DLD1 (cell line): ENCODE results near the gene TTC27.
"Not testable (repeated sequence)": the region's sequence is repeated elsewhere in the genome, so short reads cannot be mapped to it uniquely, and the experiment has no call there.

Experiments used
- in situ Hi-C: cut with HindIII; loops from 2 replicates; pipeline ENCODE4 v1.10.0; 2017; ENCODE audit warnings: low sequenced_read_pairs

The TTC27 gene

GRCh38 chr2:32844253-32844652 is 216.4 kb downstream of the TTC27 start:
- in situ Hi-C loops: no loop called here

DNA sequence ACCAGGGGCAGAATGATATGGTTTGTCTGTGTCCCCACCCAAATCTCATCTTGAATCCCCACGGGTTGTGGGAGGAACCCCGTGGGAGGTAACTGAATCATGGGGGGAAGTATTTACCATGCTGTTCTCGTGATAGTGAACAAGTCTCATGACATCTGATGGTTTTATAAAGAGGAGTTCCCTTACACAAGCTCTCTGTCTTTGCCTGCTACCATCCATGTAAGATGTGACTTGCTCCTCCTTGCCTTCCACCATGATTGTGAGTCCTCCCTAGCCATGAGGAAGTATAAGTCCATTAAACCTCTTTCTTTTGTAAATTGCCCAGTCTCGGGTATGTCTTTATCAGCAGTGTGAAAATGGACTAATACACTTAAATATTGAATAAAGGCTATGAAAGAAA is 218.4 kb downstream of the TTC27 start:
- in situ Hi-C loops: not testable (repeated sequence)

- in situ Hi-C loops: no loop called here
These were observed 219.9 kb downstream of the TTC27 start for GRCh38 chr2:32847734-32848133.

DNA sequence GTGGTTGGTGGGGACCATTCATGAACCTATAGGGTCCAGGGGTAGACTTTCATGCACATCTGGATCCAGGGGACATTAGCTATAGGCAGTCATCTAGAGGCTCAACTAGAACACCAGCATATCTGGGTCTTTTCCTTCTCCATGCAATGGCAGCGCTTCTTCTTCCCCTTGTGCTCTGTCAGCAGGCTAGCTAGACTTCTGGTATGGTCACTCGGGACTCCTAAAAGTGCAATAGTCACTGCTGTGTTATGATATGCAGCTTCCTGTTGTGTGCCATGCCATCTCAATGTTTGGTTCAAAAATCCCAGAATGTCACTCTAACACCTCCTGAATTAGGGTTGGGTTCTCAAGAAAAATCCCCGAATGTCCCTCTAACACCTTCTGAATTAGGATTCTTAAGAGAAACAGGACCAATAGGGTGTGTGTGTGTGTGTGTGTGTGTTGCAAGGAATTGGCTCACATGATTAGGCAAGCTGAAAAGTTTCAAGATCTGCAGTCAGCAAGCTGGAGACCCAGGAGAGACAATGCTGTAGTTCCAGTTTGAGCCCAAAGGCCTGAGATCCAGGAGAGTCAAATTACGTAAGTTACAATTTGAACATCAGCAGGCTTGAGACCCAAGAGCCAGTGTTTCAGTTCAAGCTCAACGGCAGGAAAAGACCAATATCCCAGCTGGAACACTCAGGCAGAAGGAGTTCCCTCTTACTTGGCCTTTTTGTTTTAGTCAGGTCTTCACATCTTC is 221.8 kb downstream of the TTC27 start:
- in situ Hi-C loops: no loop called here

- in situ Hi-C loops: no loop called here
These were observed 224.1 kb downstream of the TTC27 start for GRCh38 chr2:32851777-32852439.

GRCh38 chr2:32852856-32853255 is 225.0 kb downstream of the TTC27 start:
- in situ Hi-C loops: no loop called here

- in situ Hi-C loops: no loop called here
These were observed 229.0 kb downstream of the TTC27 start for GRCh38 chr2:32856891-32857290.

- in situ Hi-C loops: no loop called here
These were observed 230.9 kb downstream of the TTC27 start for GRCh38 chr2:32858713-32859112.

- in situ Hi-C loops: no loop called here
These were observed 232.5 kb downstream of the TTC27 start for GRCh38 chr2:32860385-32860784.

DNA sequence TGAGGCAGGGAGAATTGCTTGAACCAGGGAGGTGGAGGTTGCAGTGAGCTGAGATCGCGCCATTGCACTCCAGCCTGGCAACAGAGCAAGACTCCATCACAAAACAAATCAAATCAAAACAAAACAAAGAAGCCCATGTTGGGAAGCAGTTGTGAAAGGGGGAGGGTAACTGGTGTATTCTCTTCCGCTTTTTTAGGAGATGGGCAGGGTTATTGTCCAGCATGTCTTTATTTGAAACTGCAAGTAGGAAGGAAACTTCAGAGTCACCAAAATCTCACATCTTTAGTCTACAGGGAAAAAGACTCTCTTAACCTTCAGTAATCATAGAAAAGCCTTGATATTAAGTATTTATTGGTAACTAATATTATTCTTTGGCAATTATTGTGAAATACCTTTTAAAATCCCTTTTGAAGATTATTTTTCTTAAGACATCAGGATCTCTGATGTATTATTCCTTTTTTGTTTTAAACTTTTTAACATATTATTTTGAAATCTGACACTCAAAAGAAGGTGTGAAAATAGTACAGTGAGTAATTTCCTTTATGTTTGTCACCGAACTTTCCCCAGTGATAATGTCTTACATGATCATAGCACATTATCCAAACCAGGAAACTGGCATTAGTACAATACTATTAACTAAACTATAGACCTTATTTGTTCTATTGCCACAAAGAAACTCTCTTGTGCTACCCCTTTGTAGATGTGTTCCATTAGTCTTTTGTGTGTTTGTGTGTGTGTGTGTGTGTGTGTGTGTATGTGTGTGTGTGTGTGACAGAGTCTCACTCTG is 234.6 kb downstream of the TTC27 start:
- in situ Hi-C loops: no loop called here

- in situ Hi-C loops: no loop called here
These were observed 235.5 kb downstream of the TTC27 start for GRCh38 chr2:32863326-32863725.

- in situ Hi-C loops: no loop called here
These were observed 236.0 kb downstream of the TTC27 start for GRCh38 chr2:32863803-32864202.

DNA sequence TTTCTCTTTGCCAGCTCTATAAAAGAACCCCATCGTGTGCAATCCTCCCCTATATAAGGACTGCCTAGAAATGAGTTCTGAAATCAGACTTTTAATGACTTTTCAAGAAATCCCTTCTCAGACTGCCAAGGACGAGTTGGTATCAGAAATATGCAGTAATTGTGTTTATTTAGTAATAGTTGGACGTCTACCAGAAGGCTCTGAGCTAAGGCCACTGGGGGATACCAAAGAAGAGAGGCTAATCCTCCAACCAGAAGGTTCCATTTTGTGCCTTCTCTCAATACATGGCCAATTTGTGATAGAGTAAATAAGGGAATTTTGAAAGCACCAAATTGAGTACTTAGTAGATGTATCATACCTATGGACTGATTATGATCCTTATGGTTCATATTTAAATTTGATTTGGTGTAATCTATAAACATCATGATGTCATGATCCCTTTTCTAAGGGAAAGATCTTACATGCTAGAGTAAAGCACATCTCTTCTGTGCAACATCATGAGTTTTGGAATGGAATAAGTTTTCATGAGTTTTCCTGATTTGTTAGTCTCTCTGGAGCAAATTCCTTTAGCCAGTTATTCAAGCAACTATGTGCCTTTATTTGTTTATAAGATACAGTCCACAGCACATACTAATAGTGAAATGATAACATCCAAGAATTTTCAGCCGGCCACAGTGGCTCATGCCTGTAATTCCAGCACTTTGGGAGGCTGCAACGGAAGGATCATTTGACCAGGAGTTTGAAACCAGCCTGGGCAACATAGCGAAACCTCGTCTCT is 236.7 kb downstream of the TTC27 start:
- in situ Hi-C loops: no loop called here

DNA sequence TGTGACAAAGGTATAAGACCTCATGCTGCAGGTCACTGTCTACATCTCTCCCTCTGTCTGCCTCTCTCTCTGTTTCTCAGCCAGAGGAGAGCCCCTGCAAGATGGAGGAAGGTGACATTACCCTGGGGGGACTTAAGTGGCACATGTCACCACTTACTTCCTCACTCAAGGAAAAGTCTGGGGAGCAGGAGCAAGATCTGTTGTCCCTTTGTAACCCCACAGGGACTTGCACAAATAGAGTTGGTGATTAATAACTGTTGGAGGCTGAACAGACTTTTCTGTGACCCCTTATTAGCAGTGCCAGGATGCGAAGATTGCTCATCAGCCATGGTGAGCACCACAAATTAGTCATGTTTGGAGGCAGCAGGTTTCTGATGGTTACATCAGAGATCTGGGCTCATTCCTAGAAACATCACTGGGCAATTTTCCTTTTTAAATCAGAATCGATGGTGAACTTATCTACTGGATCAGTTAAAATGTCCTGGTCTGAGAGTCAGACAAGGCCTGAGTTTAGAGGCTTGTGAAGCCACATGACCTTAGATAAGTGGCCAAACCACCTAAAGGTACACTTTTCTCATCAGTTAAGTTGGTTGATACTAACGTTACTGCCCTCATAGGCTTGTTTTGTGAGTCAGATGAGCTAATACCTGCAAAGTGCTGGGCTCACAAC is 237.7 kb downstream of the TTC27 start:
- in situ Hi-C loops: no loop called here

- in situ Hi-C loops: not testable (repeated sequence)
These were observed 238.6 kb downstream of the TTC27 start for GRCh38 chr2:32866462-32866861.
